ENCODE data around the gene FGGY.

The FGGY gene

GRCh38 chr1:59428828-59429227, 131.9 kb downstream of the FGGY start:
- DNase-seq (ENCODE audit: low read depth): no peak
- no peak overlapping the region for H3K4me3 ChIP-seq (ENCODE audit: low read length)
- TF ChIP-seq CTCF (conservative IDR thresholded peaks at IDR 0.05; ENCODE audit: low read depth, low read length): no peak

DNA sequence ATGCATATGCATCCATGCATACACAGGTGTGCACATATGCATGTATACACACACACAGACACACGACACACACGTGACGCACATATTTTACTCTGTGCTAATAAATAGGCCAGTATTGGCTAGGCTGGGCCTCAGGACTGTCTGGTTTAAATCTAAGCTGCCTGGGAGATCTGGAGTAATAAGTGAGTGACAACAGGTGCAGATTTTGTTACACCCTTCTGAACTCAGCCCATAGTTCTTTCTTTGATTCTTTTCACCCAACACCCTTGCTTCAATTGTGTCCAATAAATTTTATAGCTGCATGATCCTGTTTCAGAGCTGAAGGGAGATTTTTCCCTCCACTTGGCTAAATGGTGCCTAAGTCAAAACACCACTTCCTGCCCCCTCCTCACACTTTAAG, 132.8 kb downstream of the FGGY start:
- no peak for DNase-seq (ENCODE audit: low read depth)
- H3K4me3 ChIP-seq (ENCODE audit: low read length): no peak overlapping the region
- TF ChIP-seq CTCF (conservative IDR thresholded peaks at IDR 0.05; ENCODE audit: low read depth, low read length): no peak

DNA sequence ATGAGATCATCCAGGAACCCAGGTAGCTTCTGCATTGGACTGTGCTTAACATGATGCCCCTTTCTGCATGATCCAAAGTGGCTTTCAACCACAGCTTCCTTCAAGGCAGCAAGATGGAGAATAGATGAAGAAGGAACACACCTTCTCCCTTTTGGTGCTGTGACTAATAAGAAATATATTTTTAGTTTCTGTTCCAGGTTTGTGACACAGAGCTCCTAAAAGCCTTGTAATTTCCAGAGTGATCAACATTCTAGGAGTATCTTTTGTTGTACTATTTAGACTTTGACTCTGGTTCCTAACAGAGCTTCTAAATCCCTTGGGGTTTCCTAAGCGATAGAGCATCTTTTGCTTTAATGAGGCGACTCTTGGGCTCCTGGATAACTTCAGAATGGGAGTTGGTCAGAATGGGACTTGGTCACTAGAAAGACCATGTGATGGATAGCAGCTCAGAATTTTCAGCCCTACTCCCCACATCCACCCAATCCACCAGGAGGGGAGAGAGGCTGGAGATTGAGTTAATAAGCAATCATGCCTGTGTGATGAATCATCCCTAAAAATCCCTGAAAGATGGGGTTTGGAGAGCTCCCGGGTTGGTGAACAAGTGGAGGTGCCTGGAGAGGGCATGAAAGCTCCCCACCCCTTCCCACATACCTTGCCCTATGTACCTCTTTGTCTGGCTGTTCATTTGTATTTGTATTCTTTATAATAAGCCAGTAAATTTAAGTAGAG, 134.8 kb downstream of the FGGY start:
- no peak for TF ChIP-seq CTCF (conservative IDR thresholded peaks at IDR 0.05; ENCODE audit: low read depth, low read length)
- DNase-seq (ENCODE audit: low read depth): no peak
- no peak overlapping the region for H3K4me3 ChIP-seq (ENCODE audit: low read length)

GRCh38 chr1:59432531-59433439, 135.9 kb downstream of the FGGY start:
- no peak for DNase-seq (ENCODE audit: low read depth)
- no peak overlapping the region for H3K4me3 ChIP-seq (ENCODE audit: low read length)
- TF ChIP-seq CTCF (conservative IDR thresholded peaks at IDR 0.05; ENCODE audit: low read depth, low read length): no peak

DNA sequence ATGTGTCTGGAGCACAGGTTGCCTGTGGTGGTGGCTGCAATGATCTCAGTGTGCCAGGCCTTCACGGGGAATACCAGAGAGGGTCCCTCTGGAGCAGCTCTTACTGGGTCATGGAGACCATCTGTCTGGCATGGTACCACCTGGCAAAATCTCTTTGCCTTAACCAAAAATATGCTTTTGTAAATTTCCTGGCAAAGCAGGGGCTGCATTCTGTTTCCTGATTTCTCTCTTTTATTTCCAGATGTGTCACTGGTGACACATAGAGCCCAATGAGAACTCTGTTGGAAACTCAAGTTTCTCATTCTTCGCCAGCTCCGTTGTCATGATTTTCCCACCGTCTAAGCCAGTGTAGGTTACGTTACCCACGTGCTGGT, 136.5 kb downstream of the FGGY start:
- no peak for DNase-seq (ENCODE audit: low read depth)
- no peak for TF ChIP-seq CTCF (conservative IDR thresholded peaks at IDR 0.05; ENCODE audit: low read depth, low read length)
- no peak overlapping the region for H3K4me3 ChIP-seq (ENCODE audit: low read length)

DNA sequence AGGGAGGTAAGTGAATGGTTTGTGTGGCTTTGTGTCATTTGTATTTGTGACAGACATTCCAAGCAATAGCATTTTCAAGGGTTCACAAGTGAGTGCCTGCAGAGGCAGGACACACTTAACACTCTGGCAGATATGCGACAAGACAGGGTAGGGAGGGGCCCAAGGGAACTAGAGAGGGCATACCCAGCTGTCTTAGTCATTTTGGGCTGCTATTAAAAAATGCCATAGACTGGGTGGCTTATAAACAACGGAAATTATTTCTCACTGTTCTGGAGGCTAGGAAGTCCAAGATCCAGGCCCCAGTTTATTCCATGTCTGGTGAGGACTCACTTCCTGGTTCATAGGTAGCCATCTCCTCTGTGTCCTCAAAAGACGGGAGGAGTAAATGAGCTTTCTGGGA, 137.4 kb downstream of the FGGY start:
- no peak for DNase-seq (ENCODE audit: low read depth)
- no peak overlapping the region for H3K4me3 ChIP-seq (ENCODE audit: low read length)
- TF ChIP-seq CTCF (conservative IDR thresholded peaks at IDR 0.05; ENCODE audit: low read depth, low read length): no peak

All from retinal pigment epithelial cell (primary cell).